Measurements from ENCODE around the gene RND3.

DNA sequence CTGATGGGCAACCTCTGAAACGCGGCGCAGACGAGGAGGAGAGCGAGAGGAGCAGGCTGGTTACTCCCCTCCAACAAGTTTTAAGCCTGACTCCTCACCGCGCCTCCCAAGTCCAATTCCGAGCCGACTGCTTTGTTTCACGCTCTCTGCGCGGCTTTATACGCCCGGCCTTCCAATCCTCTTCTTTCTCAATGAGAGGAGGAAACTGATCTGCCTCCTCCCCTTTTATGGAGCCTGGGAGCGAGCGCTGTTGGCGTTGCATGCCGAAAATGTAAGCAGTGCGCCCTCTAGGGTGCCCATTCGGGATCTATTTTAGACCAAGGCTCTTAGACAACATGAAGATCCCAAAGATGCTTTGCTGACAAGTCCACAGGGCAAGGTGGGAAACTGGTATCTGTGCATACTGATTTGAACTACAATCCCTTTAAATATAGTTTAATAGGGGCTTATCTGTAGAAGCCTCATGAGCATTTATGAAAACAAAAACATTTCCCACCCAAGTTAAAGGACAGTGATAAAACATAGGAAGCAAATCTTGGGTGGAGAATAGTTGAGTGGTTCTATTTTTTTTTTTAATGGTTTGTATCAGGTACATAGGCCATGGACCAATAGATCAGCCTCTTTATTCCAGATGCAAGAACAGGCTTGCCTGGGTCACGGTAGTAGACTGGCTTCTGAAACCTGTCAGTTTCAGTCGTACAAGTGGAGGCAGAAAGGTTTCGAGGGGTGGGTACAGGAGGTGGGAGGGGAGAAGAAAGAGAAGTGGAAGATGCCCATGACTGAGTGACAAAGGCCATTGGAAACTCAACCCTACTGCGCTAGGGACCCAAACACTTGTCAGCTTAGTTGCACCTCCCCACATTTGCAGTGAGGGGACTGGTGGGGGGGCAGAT lies at the start of gene RND3:
- TF ChIP-seq CTCF (conservative IDR thresholded peaks at IDR 0.05 in 1 of 2, IDR thresholded peaks at IDR 0.05 in 1 of 2; ENCODE audit: extremely low read depth in 1 of 2, insufficient read depth in 1 of 2, low read depth in 1 of 2, low read length in 2 of 2) (peak; percentile 86 to 90), EZH2 (IDR thresholded peaks at IDR 0.05; ENCODE audit: borderline replicate concordance, low read length) (no peak)
